HG03565 (cell line): ENCODE results near the gene GNG5.
"Not testable (repeated sequence)": the region's sequence is repeated elsewhere in the genome, so short reads cannot be mapped to it uniquely, and the experiment has no call there.

ENCODE experiments used
- ATAC-seq: cut with Tn5 transposase; IDR thresholded peaks from one replicate; pipeline ENCODE4 v1.9.1; 2021; ENCODE audit warnings: mild to moderate bottlenecking, moderate library complexity; ENCODE audit not compliant: unreplicated experiment

GNG5 gene

DNA sequence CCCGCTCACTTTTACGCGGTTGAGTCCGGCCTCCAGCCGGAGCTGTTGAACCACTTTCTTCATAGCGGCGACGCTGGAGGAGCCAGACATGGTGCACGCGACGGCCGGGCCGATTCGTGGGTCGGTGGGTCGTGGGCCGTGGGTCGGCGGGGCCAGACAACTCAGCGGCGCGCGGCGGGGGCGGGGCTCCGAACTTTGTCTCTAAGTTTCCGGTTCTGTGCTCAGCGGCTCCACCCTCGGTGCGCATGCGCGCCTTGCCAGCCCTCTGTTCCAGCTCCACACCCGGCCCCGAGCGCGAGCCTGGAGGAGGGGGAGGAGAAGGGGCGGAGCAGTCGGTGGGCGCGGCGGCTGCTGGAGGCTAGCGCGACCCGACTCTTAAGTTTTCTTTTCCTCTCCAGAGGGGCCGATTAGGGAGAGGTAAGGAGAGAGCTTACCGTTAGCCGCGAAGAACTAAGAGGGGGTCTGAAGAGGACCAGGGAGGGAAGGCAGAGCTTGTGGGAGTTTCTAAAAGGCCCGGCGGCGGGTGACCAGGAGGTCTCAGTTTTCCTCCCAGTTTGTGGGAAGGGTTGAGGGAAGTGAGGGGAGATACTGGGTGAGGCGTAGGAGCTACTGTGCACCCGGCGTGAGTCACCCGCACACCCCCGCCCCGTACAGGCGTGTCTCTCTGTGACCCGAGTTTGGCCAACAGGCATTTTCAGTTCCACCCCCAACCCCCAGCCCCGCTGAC is at the start of gene GNG5, which contains the start of gene SPATA1:
GNG5 (minus strand) TSS at position 580 of the 727 bp plus-strand sequence; CDS start at position 90, 490 bp downstream.
SPATA1 (plus strand) TSS at position 385 of the 727 bp plus-strand sequence. CDS start 9,974 bp downstream, outside the sequence.
- ATAC-seq = peak; percentile 78

GRCh38 chr1:84550826-84551225 is 44.4 kb upstream of the GNG5 start:
- ATAC-seq = no peak

DNA sequence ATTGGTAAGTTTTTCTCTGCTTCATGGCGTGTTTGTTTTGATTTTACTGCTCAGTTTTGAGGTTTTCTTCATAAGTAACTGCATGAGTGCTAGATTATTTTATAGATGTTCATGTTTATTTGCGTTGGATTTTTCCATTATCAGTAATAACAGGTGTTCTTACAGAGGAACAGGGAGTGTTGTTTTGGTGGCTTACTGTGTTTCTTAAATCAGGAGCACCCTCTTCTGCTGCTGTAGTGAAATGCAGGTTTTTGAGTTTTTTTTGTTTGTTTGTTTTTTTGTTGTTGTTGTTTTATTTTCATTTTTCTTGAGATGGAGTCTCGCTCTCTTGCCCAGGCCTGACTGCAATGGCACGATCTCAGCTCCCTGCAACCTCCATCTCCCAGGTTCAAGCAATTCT is 35.3 kb upstream of the GNG5 start:
- ATAC-seq = no peak

DNA sequence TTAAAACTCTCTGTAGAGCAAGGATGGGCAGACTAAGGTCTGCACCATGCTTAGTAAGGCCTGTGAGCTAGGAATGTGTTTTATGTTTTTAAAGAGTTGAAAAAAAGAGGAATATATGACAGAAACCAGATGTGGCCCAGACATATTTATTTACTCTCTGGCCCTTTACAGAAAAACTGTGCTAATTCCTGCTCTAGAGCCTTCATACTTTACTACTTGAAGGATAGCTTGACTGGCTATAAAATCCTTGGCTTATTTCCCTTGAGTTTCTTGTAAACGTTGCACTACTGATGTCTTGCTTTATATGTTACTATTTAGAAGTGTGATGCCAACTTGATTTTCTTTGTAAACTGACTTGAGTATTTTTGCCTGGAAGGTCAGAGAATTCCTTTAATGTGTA is 34.4 kb upstream of the GNG5 start:
- ATAC-seq = no peak

DNA sequence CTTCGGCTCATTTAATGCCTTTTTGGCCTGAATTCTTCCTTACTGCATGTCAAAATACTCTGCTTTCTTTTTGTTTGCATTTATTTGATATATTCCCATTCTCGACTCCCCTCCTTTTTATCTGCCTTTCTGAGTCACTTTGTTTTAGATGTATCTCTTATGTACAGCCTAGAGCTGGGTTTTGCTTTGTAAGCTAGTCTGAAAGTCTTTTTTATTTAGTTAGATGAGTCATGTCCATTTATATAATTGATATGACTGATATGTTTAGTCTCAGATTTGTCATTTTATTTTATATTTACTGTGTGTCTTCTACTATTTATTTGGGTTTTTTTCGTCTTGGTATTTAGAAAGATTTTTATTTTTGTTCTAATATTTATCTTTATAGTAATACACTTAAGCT is 33.6 kb upstream of the GNG5 start:
- no peak for ATAC-seq

DNA sequence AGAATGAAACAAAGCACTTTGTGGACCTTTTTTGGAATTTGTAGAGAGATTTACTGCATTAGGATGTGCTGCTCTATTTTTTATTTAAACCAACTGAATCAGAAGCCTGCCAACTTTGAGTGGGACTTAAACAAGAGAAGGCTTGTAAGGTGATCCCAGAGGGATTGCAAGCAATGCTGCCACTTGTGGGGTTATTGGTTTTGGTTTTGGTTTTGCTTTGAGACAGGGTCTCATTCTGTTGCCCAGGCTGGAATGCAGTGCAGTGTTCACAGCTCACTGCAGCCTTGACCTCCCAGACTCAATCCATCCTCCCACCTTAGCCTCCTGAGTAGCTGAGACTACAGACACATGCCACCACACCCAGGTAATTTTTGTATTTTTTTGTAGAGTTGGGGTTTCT is 32.2 kb upstream of the GNG5 start:
- no peak for ATAC-seq

DNA sequence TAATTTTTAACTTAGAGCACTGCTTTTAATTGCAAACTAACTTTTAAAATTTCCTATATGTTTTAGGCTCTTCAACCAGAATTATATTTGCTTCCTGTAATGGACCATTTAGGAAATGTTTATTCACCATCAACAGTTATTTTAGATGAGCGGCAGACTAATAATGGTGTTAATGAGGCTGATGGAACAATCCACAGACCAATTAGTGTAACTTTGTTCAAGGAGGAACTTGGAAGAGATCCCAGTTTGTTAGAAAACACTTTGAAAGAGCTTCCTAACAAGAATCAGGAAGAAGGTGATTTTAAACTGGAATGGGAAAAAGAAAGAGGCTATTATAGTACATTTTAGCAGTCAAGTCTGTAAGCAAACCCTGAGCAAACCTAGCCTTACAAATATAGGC is 19.4 kb upstream of the GNG5 start:
- no peak for ATAC-seq

DNA sequence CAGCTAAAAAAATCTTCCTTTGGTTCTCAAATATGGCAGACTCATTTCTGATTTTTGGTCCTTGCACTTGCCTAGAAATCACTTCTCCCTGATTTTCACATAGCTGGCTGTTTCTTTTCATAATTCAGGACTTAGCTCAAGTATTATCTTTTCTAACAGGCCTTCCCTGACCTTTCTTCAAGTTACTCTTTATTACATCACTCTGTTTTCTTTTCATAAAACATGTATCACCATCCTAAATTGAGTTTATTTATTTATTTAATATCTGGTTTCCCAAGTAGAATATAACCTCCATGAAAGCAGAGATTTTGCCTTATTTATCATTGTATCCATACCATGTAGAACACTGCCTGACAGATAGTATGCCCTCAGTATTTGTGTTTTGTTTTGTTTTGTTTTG is 18.2 kb upstream of the GNG5 start:
- ATAC-seq = no peak

DNA sequence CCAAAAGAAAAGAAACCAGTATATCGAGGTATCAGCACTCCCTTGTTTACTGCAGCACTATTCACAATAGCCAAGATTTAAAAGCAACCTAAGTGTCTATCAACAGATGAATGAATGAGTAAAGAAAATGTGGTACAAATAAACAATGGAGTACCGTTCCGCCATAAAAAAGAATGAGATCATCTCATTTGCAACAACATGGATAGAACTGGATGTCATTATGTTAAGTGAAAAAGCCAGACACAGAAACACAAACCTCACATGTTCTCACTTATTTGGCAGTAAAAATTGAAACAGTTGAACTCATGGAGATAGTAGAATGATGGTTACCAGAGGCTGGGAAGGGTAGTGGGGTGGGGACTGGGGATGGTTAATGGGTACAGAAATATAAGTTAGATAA is 4.3 kb upstream of the GNG5 start:
- ATAC-seq = no peak

DNA sequence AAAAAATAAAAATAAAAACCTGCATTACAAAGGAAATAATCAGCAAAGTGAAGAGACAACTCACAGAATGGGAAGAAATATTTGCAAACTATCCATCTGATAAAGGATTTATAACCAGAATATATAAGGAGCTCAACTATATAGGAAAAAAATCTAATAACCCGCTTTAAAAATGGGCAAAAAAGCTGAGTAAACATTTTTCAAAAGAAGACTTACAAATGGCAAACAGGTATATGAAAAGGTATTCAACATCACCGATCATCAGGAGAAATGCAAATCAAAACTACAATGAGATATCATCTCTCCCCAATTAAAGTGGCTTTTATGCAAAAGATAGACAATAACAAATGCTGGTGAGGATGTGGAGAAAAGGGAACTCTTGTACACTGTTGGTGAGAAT is 3.8 kb upstream of the GNG5 start:
- ATAC-seq = no peak

DNA sequence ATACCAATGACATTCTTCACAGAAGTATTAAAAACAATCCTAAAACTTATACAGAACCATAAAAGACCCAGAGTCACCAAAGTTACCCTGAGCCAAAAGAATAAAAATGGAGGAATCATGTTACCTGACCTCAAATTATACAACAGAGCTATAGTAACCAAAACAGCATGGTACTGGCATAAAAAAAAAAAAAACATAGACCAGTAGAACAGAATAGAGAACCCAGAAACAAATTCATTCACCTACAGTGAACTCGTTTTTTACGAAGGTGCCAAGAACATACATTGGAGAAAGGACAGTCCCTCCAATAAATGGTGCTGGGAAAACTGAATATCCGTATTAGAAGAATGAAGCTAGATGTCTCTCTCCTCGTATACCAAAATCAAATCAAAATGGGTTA is 2.6 kb upstream of the GNG5 start:
- ATAC-seq = no peak

DNA sequence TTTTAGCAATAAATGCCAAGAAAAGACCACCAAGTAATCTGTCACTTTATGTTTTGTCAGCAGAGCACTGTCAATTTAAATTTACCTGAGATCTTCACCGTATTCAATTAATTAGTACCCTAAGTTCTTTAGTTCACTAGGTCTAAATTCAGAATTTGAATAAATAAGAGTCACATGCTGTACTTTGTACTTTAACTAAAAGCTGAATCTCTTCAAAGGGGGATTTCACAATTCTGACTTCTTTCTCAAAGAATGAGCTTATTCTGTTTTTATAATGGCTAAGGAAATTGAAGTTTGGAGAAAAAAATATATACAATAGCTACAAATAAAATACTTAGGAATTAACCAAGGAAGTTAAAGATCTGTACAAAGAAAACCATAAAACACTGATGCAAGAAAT is 2.1 kb upstream of the GNG5 start:
- ATAC-seq = no peak

GRCh38 chr1:84507887-84508286 is 1.5 kb upstream of the GNG5 start:
- ATAC-seq = not testable (repeated sequence)

DNA sequence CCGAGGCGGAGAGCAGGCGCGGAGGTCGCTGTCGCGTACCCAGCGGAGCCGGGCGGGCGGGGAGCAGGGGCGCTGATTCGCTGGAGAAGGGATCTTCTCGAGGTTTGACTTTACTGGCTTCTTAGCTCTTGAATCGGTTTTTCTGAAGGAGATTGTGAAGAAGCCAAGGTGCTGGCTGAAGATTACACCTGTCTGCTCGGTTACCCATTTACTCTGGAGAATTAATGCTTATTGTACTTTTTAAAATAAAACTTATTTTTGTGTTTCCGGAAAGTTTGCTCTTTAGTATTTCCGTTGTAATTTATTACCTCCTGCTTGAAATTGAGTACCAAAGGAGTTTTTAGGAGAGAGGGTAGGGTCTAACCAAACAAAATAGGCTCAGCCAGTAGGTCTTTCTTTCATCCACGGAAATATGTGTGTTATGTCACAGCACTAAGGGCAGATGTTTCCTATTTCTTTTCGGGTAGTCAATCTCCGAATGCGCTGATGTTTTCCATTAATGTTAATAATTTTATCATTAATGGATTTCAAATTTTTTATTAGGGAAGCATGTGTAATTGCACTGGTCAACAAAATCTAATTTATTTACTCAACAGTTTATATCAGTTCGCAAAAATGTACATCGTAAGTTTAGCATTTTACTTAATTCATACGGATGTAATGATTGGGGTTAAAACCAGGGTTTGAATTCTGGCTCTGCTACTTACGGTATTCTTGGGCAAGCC is 510 bp upstream of the GNG5 start:
- no peak for ATAC-seq

GRCh38 chr1:84505493-84506001 is 834 bp downstream of the GNG5 start:
- peak; percentile 13 for ATAC-seq

GRCh38 chr1:84504580-84505492 is 1.5 kb downstream of the GNG5 start:
- no peak for ATAC-seq

DNA sequence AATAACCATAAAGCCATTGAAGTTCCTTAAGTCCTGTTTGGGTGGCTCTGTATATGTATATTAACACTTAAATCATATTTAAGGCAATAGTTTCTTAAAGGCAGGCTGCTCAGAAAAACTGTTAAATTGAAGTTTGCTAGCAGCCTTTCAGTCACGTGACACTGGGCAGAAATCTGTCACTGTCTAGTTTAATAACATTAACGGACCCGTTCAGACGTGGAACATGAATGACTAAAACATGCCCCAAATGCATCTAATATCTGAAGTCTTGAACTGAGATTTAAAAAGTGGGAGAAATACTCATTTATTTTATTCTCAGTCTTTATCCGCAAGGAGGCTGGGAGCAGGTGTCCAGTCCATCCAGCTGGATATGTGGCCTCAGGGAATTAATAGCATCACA is 3.5 kb downstream of the GNG5 start:
- no peak for ATAC-seq

GRCh38 chr1:84497631-84498275 is 8.6 kb downstream of the GNG5 start:
- ATAC-seq = no peak

DNA sequence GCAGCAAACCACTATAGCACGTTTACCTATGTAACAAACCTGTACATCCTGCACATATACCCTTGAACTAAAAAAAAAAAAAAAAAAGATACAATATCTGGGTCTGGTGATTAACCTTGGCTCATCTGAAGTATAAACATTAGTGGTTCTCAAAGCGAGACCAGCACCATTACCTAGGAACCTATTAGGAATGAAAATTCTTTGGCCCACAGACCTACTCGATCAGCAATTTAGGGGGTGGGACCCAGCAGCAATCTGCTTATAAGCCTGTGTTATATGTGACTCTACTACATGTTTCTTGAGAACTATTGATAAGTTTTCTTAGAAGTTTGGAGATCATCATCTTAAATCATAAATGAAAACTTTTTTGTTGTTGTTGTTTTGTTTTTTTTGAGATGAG is 9.9 kb downstream of the GNG5 start:
- ATAC-seq = no peak

DNA sequence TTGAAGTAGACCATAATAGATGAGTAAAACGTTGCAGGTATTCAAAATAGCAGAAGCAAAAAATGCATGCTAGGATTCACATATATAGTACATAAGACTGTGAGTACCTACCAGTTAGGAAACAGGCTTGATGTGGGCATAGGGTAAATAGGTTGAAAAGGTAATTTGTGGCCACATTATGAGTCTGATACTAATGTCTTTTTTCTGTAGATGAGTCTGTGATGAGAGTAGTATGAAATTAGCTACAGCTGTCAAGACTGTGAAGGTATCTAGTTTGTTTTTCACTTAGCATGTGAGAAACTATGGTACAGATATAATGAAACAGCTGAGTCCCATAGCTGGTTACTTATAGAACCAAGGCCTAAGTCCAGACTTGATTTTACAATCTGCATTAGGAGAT is 12.6 kb downstream of the GNG5 start:
- ATAC-seq = no peak

- no peak for ATAC-seq
Measured at GRCh38 chr1:84492726-84493125, 13.7 kb downstream of the GNG5 start.
